NCI-H2227 (cell line): ENCODE results near the gene SRSF6.
"Not testable (repeated sequence)": the region's sequence is repeated elsewhere in the genome, so short reads cannot be mapped to it uniquely, and the experiment has no call there.

Source experiments
- DNase-seq: peaks from one replicate; lab custom pipeline; 2025; ENCODE audit not compliant: unreplicated experiment; lab: John Stamatoyannopoulos, UW

Gene SRSF6

DNA sequence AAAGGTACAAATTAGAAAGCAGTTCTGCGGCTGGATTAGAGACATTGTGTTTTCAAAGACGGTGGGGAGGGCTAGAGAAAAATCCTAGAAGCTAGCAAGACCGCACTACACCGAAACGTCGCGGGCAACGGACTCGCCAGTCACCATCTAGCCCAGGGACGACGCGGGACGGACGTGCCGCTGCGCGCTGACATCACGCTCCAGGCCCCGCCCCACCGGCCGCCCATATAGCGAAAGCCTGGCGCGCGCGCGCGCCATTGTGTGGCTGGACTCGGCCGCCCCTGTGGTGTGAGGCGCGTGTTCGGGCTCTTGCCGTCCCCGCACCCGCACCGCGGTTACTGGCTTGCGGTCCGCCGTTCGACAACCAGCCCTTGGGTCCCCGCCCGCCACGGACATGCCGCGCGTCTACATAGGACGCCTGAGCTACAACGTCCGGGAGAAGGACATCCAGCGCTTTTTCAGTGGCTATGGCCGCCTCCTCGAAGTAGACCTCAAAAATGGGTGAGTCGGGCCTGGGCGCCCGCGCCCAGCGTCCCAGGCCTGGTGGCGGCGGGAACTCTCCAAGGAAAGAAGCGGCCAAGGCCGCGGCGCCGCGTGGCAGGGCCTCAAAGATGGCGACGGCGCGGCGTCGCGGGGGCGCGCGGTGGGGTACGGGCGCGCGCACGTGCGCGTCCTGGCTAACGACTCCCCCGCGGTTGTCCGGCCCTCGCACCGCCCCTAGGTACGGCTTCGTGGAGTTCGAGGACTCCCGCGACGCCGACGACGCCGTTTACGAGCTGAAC, at the start of gene SRSF6:
Gene SRSF6 (plus strand): TSS at position 257 of the 782 bp plus-strand sequence. CDS start 138 bp downstream, at position 395.
- DNase-seq: peak; percentile 95

- DNase-seq: peak; percentile 17
Observed at GRCh38 chr20:43408848-43409576, 48.7 kb upstream of the SRSF6 start.

GRCh38 chr20:43409577-43409913, 48.2 kb upstream of the SRSF6 start:
- no peak for DNase-seq

DNA sequence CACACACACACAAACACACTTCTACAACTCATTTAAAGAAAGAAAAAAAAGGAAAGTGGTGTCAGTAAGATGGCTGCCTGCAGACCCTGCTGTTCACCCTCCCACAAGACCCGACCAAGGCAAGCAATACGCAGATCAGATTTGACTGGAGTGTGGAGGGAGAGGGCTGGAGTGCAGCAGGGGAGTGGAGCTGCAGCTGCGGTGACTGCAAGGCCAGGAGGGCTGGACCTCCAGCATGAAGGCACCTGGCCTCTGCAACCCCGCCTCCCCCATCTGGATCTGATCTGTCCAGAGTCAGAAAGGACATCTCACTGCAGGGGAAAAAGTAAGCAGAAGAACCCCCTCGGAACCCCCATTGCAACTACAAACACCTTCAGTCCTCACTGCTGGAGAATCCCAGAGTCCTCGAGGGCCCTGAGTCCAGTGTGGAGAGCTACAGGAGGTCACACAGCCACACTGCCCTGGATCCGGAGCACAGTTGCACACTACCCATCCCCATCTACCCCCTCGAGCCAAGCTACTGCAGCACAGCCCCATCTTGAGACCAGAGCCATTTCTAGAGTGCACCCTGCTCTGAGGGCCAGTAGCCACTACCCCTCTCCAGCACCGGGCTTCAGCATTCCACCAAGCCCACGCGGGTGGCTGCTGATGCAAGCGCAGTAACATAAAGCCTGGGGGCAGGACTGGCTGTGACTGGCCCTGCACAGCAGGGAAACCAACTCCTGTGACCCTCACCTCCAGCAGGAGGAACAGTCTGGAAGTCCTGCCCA, 41.9 kb upstream of the SRSF6 start:
- DNase-seq: no peak

DNA sequence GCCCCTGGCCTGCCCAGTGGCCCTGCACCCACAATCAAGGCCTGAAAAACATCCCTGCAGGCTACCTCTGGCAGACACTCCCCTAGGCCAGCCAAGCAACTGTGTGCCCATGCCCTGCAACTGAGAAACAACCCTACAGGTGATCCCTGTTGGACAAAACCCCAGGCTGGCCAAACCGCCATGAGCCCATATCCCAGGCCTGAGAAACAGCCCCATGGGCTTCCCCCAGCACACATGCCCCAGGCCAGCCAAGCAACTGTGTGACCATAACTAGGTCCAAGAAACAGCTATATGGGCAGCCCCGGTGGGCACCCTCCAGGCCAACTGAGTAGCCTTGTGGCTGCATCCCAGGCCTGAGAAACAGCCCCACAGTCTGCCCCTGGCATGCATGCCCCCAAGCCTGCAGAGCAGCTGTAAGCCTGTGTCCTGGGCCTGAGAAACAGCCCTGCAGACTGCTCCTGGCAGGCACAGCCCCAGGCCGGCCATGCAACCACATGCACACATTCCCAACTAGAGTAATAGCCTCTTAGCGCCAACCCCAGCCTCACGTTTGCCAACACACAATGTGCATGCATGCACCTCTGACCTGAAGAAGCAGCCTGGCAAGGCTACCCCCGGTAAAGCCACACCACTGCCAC, 41.0 kb upstream of the SRSF6 start:
- DNase-seq: no peak

DNA sequence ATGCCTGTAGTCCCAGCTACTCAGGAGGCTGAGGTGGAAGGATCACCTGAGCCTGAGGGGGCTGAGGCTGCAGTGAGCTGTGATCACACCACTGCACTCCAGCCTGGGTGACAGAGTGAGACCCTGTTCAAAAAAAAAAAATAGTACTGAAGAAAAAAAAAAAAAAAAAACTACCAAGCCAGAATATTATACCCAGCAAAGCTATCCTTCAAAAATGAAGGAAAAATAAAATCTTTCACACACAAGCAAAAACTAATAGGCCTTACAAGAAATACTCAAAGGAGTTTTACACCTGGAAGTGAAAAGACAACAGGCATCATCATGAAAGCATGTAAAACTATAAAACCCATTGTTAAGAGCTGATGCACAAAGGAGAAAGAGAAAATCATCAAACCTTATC, 37.5 kb upstream of the SRSF6 start:
- DNase-seq: no peak

DNA sequence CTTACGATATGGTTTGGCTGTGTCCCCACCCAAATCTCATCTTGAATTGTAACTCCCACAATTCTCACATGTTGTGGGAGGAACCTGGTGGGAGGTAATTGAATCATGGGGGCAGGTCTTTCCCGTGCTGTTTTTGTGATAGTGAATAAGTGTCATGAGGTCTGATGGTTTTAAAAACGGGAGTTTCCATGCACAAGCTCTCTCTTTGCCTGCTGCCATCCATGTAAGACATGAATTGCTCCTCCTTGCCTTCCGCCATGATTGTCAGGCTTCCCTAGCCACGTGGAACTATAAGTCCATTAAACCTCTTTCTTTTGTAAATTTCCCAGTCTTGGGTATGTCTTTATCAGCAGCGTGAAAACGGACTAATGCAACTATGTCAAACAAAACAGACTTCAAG, 36.8 kb upstream of the SRSF6 start:
- DNase-seq: not testable (repeated sequence)

- DNase-seq: no peak
Observed at GRCh38 chr20:43426172-43426571, 31.5 kb upstream of the SRSF6 start.

GRCh38 chr20:43430265-43431133, 27.2 kb upstream of the SRSF6 start:
- DNase-seq: peak; percentile 5

DNA sequence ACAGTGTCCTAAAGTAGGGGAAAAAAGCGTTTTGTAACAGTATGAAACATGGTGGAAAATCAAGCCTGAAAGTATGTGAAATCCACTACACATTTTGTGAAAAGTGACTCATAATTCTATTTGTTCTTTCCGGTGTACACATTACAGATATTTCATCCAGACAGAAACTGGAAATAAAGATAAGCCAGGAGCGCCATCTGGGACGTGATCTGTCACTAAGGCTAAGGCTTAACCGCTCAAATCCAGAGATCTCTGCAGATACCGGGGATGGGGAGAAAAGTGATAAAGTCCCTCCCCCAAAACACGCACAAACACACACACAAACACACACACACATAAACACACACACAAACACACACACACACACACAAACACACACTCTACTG, 26.6 kb upstream of the SRSF6 start:
- no peak for DNase-seq

DNA sequence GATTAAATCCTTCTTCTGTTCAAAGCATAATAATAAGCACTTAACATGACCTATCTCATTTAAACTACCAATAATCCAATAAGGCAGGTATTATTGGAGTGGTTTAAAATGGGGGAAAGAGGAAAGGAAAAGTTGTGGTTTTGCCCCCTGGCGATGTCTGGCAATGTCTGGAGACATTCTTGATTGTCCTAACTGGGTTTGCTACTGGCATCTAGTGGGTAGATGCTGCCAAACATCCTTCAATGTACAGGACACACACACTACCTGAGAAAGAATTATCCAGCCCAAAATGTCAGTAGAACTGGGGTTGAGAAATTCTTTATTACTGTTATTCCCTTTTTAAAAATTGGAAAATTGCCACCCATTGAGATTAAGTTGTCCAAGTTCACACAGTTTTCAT, 25.2 kb upstream of the SRSF6 start:
- no peak for DNase-seq

GRCh38 chr20:43433250-43433854, 24.3 kb upstream of the SRSF6 start:
- no peak for DNase-seq

- DNase-seq: no peak
Observed at GRCh38 chr20:43434565-43434964, 23.1 kb upstream of the SRSF6 start.

- DNase-seq: no peak
Observed at GRCh38 chr20:43438578-43439316, 18.9 kb upstream of the SRSF6 start.

DNA sequence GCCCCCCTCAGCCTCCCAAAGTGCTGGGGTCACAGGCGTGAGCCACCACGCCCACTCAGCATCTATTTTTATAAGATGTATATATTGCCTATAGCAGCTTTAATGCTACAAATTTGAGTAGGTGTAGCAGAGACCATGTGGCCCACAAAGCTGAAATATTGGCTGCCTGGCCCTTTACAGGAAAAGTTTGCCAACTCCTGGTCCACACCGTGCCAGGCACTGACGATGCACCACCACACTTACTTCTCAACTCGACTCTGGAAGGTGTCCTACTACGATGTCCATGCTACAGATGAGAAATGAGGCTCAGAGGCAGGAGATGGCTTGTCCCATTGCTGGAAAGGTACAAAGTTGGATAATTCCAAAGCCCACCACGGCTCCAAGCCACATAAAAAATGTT, 17.2 kb upstream of the SRSF6 start:
- no peak for DNase-seq

- no peak for DNase-seq
Observed at GRCh38 chr20:43442282-43442880, 15.3 kb upstream of the SRSF6 start.

GRCh38 chr20:43444107-43444506, 13.6 kb upstream of the SRSF6 start:
- DNase-seq: peak; percentile 75

GRCh38 chr20:43446361-43446879, 11.3 kb upstream of the SRSF6 start:
- DNase-seq: no peak

GRCh38 chr20:43448431-43448747, 9.3 kb upstream of the SRSF6 start:
- DNase-seq: not testable (repeated sequence)
